ENCODE measurements around the gene ELOVL1.

GRCh38 chr1:43314233-43314632, 53.6 kb downstream of the ELOVL1 start:
- no peak for TF ChIP-seq JUNB (IDR thresholded peaks at IDR 0.05; ENCODE audit: unreplicated experiment)
- no peak for TF ChIP-seq CTCF (conservative IDR thresholded peaks at IDR 0.05; ENCODE audit: low read depth in 2 of 2)
- no peak for TF ChIP-seq POLR2AphosphoS5 (IDR thresholded peaks at IDR 0.05; ENCODE audit: low read depth)

Data from GM23338 (cell line).